ENCODE measurements around the gene EYS.

EYS gene

DNA sequence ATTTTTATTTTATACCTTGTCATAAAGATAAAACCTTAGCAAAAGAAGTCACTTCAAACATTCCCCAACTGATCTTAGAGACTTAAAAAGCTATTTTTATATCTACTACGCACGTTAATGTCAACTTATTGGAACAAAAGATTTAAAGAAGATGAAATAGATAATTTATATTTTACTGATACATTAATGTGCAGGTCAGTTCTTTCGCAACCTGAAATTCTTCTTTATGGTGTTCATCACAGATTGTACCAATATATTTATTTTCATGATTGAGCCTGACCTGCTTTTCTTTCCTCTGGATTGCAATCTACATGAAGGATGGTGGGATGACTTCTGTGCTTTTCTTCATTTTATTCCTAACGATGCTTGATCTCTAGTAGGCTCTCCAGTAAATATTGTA lies 1475.1 kb downstream of the EYS start:
- DNase-seq (ENCODE audit: insufficient read length, low spot score) (no peak), FAIRE-seq (no peak)
- no peak for TF ChIP-seq POLR2A (IDR thresholded peaks at IDR 0.05; ENCODE audit: low read depth, low read length)

DNA sequence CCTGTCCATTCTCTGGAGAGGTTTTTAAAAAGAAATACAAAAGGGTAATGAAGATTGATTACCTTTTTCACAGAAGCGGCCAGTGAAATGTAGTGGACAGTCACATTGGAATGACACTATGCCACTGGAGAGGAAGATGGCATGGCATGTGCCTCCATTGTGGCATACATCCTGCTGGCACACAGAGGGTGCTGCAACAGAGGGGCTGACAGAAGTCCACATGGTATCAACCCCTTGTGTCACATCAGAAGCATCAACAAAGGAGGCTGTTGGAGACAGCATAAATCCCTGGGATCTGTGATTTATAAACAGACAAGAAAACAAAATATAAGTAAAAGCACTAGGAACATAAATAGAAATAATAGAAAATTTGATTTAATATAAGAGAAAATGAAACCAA lies 1476.5 kb downstream of the EYS start:
- DNase-seq (ENCODE audit: insufficient read length, low spot score), result no peak
- no peak for TF ChIP-seq POLR2A (IDR thresholded peaks at IDR 0.05; ENCODE audit: low read depth, low read length)
- no peak for FAIRE-seq

GRCh38 chr6:64227863-64228262 lies 1479.2 kb downstream of the EYS start:
- no peak for TF ChIP-seq POLR2A (IDR thresholded peaks at IDR 0.05; ENCODE audit: low read depth, low read length)
- FAIRE-seq, result no peak
- DNase-seq (ENCODE audit: insufficient read length, low spot score), result no peak

GRCh38 chr6:64225503-64225902 lies 1481.5 kb downstream of the EYS start:
- no peak for DNase-seq (ENCODE audit: insufficient read length, low spot score)
- FAIRE-seq, result no peak

GRCh38 chr6:64224819-64225218 lies 1482.2 kb downstream of the EYS start:
- DNase-seq (ENCODE audit: insufficient read length, low spot score), result no peak
- no peak for TF ChIP-seq POLR2A (IDR thresholded peaks at IDR 0.05; ENCODE audit: low read depth, low read length)
- no peak for FAIRE-seq

More at GRCh38 chr6:64225503-64225902, 1481.5 kb downstream of the EYS start:
- no peak for TF ChIP-seq POLR2A (IDR thresholded peaks at IDR 0.05; ENCODE audit: low read depth, low read length)

DNA sequence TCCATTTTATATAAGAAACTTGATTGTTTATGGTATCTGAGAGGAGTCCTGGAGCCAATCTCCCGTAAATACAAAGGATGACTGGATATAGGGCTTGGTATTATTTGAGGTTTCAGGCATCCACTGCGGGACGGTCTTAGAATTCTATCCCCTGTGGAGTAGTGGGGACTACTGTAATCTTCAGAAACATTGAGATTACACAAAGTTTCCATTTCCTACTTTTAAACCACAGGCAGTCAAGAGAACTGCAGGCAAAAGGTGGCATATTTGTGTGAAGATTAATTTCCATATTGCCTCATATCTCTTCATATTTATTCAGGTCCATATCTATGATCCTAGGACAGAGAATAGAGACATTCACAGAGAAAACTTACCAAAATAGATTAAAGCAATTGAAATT lies 1485.2 kb downstream of the EYS start:
- TF ChIP-seq POLR2A (IDR thresholded peaks at IDR 0.05; ENCODE audit: low read depth, low read length), result no peak
- no peak for DNase-seq (ENCODE audit: insufficient read length, low spot score)
- no peak for FAIRE-seq

GRCh38 chr6:64220801-64221200 lies 1486.2 kb downstream of the EYS start:
- DNase-seq (ENCODE audit: insufficient read length, low spot score) (no peak), FAIRE-seq (no peak)
- TF ChIP-seq POLR2A (IDR thresholded peaks at IDR 0.05; ENCODE audit: low read depth, low read length), result no peak

GRCh38 chr6:64217721-64218620 lies 1489.1 kb downstream of the EYS start:
- DNase-seq (ENCODE audit: insufficient read length, low spot score) (no peak), FAIRE-seq (no peak)

DNA sequence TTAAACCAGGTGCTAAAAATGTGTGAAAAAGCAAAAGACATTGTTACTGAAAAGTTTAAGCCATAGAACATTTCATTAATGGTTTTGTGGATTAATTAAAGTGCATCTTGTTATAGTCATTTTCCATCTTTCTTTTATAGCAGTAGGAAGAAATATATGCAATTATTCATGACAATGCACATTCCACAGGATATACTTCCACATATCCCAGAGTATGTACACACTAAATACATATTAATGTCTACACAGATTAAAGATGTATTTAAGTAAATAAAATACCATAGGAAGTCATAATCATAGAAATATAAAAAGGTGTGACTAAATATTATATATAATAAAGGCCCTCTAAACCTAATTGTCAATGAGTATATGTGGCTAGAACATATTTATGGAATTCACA lies 1492.7 kb downstream of the EYS start:
- no peak for TF ChIP-seq POLR2A (IDR thresholded peaks at IDR 0.05; ENCODE audit: low read depth, low read length)
- FAIRE-seq, result no peak
- DNase-seq (ENCODE audit: insufficient read length, low spot score), result no peak

More at GRCh38 chr6:64217721-64218620, 1489.1 kb downstream of the EYS start:
- no peak for TF ChIP-seq POLR2A (IDR thresholded peaks at IDR 0.05; ENCODE audit: low read depth, low read length)

- FAIRE-seq (no peak), DNase-seq (ENCODE audit: insufficient read length, low spot score) (no peak)
- no peak for TF ChIP-seq POLR2A (IDR thresholded peaks at IDR 0.05; ENCODE audit: low read depth, low read length)
Measured at GRCh38 chr6:64213697-64214096, 1493.3 kb downstream of the EYS start.

- TF ChIP-seq POLR2A (IDR thresholded peaks at IDR 0.05; ENCODE audit: low read depth, low read length), result no peak
- FAIRE-seq (no peak), DNase-seq (ENCODE audit: insufficient read length, low spot score) (no peak)
Measured at GRCh38 chr6:64197246-64197645, 1509.8 kb downstream of the EYS start.

DNA sequence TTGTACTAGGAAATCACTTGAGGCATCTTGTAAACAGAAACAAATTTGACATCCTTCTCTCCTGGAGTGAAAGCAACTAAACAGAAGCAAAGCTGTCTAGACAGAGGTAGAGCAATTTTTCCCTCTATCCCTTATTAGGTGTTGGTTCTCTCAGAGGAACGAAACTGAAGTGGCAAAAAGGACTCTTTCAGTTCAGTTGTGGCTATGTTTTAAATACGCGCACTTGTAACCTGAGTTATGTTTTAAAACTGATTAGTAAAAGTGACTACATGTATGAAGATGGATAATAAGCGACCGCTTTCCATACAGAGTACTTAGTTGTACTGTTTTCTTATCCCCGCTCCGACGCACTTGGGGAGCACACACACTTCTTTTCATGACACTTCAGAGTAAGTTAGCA lies 1520.4 kb downstream of the EYS start:
- TF ChIP-seq POLR2A (IDR thresholded peaks at IDR 0.05; ENCODE audit: low read depth, low read length), result no peak
- FAIRE-seq (no peak), DNase-seq (ENCODE audit: insufficient read length, low spot score) (no peak)

- FAIRE-seq (no peak), DNase-seq (ENCODE audit: insufficient read length, low spot score) (no peak)
- no peak for TF ChIP-seq POLR2A (IDR thresholded peaks at IDR 0.05; ENCODE audit: low read depth, low read length)
Measured at GRCh38 chr6:64185621-64186020, 1521.4 kb downstream of the EYS start.

- TF ChIP-seq POLR2A (IDR thresholded peaks at IDR 0.05; ENCODE audit: low read depth, low read length), result no peak
- FAIRE-seq (no peak), DNase-seq (ENCODE audit: insufficient read length, low spot score) (no peak)
Measured at GRCh38 chr6:64175296-64175695, 1531.7 kb downstream of the EYS start.

- TF ChIP-seq POLR2A (IDR thresholded peaks at IDR 0.05; ENCODE audit: low read depth, low read length), result no peak
- no peak for DNase-seq (ENCODE audit: insufficient read length, low spot score)
- FAIRE-seq, result no peak
Measured at GRCh38 chr6:64170316-64170715, 1536.7 kb downstream of the EYS start.
